GM19023 (cell line): ENCODE results near the gene IGSF9B.

ENCODE experiments used
- ATAC-seq: cut with Tn5 transposase; IDR thresholded peaks from one replicate; pipeline ENCODE4 v1.9.1; 2021; ENCODE audit warnings: mild to moderate bottlenecking, moderate library complexity; ENCODE audit not compliant: unreplicated experiment

IGSF9B gene

GRCh38 chr11:133985981-133986944, 29.5 kb upstream of the IGSF9B start:
- ATAC-seq = no peak

DNA sequence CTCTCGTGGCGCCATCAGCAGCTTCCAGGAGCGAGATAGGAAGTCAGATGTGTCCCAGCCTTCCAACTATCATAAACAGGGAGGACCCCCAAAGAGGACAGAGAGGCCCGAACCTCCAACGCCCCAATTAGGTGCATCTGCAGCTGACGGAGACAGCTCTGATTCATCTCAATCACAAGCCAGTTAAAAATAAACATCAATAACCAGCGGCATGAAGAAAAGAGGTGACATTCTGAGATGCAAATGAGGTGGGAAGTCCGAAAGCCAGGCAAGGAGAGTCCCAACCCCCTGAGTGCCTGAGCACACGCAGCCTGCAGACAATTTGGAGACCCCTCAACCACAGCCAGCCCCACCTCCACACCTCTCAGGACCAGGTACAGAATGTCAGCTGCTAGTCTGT, 28.1 kb upstream of the IGSF9B start:
- ATAC-seq = no peak

- no peak for ATAC-seq
Measured at GRCh38 chr11:133983660-133984316, 27.0 kb upstream of the IGSF9B start.

DNA sequence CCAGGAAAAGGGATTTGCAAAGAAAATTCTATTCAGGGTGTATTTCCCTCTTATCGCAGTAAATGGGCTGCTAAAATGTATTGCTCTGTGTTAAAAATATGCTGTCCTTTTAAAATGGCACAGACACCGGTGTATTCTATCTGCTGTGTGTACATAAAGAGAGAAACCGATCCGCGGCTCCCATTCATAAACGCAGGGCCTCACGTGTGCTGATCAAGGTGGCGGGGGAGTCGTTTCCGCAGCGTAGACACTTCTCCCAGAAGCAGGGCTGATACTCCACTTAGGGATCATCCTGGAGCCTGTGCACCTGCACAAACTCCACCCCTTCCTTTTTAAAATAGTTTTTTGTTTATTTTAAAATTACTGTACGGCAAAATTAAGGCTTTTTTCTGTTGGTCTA, 26.1 kb upstream of the IGSF9B start:
- ATAC-seq = no peak

GRCh38 chr11:133982151-133982550, 25.4 kb upstream of the IGSF9B start:
- ATAC-seq = no peak

DNA sequence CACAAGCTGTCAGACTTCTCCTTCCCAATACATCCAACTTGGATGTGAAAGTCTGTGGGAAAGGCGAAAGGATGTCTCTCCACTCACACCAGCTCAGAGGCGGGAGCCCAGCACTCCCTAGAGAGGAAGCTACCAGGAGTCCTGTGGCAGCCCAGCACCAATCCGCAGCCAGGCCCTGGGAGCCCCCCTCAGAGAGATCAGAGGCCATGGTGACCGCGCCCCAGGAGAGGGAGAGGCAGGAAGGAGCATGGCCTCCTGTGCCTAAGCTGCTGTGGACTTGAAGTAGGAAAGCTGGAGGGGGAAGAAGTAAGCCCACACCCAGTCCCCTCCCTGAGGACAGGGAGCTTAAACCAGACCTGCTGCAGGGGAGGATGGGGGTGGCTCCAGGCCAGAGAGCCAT, 24.4 kb upstream of the IGSF9B start:
- no peak for ATAC-seq

DNA sequence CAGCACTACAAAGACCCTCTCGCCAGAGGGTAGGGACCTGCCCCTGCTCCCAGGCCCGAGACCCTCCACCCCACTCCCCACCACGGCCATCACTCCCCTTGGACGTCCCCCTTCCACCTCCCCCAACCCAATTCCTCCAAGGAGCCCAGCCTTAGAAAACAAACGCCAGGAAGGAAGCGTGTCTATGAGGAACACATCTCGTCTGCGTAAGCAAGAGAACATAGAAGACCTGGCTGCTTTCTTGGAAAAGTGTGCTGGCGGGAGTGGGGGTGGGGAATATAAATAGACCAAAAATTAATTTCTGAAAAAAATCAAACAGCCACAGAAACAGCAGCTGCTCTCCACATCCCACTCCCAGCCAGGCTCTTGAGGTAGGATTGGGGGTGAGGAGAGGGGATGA, 23.9 kb upstream of the IGSF9B start:
- ATAC-seq = no peak

- no peak for ATAC-seq
Measured at GRCh38 chr11:133978794-133979193, 22.0 kb upstream of the IGSF9B start.

DNA sequence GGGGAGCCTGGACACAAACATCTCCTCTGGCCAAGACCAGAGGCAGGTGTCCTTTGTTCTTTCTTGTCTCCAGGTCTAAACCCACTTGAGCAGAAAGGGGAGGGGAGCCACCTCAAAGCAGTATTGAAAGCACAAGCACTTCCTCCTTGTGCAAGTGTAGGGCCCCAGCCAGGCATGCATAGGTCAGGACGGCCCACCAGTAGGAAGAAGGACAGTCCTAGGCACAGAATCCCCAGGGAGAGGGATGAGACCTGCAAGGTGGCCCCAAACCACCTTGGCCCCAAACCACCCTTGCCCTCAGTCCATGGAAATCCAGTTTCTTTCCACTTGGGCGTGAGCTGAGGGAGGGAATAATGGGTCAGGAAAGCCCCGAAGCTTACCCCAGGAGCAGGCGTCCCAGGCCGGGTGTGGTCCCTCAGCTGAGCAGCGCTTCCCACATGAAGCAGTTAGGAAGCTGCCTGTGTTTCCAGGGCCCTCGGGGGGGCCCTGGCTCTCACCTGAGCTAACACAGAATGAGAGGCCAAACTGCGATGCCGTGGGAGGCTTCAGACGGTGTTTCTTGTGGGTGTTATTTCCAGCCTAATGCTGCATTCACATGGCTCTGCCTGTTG, 20.4 kb upstream of the IGSF9B start:
- ATAC-seq = peak; percentile 95

GRCh38 chr11:133975488-133975849, 18.7 kb upstream of the IGSF9B start:
- no peak for ATAC-seq

- ATAC-seq = no peak
Measured at GRCh38 chr11:133974836-133975487, 18.2 kb upstream of the IGSF9B start.

GRCh38 chr11:133971881-133972280, 15.1 kb upstream of the IGSF9B start:
- no peak for ATAC-seq

DNA sequence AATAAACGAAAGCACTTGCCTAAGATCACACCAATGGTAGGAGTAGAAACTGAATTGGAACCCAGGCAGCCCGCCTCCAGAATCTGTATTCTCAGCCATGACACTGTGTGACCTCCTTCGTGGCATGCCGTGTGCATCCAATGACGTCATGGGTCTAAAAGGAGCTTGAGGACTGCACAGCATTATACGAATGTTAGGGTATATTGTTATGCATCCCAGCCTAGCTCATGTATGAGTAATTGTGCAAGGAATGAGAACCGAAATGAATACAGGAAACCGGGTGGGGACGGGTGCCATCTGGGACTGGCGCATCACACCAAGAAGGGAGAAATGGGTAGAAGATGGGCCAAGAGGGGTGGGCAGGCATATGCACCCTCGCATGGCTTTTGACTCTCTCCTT, 12.3 kb upstream of the IGSF9B start:
- ATAC-seq = no peak

DNA sequence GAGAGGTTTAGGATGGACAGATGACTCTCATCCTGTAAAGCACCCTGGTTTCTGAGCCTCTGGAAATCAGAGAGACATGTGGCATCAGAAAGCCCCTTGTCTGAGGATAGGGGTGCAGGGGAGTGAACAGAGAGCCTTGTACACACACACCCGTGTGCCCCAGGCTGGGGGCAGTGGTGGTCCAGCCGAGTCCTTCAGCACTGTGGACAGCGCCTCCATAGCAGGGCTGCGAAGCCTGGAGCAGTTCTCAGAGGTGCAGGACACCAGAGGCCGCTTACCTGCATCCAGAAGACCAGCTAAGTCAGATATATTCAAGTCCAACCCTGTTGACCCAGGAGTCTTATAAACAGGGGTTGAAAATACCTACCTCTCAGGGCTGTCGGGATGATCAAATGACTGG, 11.5 kb upstream of the IGSF9B start:
- ATAC-seq = no peak

GRCh38 chr11:133967599-133968238, 11.0 kb upstream of the IGSF9B start:
- no peak for ATAC-seq

DNA sequence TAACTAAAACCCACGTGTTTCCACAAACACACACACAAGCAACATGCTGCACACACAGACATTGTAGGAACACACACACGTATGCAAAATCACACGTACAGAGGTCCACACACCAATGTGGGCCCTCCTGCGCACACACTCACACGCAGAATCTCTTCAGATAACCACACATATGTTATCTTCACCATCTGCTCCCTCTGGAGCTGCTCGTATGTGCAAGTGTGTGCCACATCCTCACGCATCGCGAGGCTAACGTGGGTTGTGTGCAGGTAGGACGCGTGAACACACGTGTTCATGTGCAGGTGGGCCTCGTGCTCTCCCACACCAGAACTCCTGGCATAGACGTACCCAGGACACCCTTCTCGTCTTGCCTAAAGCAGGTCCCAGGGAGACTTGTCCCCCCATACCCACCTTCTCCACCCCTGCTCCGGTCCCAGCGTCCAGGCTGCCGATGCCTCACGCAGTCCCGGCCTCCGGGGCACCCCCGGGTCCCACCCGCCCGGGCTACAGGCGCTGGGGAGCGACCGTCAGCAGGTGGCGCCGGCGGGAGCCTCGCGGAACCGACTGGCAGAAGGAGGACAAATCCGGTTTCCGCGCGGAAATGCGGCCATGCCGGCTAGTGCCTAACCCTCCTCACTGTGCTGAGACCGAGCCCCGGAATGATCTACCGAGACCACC, 10.3 kb upstream of the IGSF9B start:
- no peak for ATAC-seq

DNA sequence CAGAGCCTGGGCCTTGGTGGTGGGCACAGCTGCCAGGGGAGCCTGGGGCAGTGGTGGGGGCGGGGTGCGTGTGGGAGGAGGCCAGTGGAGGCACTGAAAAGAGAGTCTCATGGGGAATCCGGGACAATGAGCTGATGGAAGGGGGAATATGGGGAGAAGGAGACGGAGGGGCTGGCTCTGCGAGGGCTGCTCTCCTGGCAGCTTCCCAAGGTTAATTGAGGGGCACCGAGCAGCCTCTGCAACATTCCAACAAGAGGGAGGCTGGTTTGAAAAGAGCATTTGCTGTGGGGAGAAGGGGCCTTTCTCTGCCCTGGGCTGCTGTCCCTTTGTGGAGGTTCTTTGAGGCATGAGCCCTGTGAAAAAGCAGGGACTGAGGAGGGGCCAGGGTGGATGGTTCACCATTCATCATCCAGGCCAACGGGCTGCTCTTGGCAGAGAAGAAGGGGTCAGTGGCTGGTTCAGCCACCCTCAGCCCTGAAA, 9.4 kb upstream of the IGSF9B start:
- no peak for ATAC-seq

DNA sequence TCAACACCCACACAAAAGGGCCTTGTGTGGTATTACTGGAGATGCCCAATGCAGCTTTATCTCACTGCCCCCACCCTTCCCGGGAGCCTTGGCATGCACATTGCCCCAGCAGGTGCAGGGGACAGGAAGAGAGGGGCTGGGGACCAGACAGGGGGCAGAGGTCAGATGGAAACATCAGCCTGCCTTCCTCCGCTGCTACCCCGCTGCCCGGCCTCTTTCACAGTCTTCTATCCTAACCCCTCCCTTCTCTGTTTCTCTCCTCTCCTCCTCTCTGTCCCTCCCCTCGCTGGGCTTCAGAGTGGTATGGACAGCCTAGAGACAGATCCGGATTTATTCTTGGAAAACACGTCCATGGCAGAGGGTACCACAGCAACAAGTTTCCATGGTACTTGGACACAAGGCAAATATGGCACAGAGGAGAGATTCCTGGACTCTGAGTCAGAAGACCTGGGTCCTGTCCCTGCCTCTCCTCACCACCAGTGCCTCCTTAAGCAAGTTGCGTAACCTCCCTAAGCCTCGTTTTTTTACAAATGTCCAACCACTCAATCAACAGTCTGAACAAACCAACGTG, 8.3 kb upstream of the IGSF9B start:
- ATAC-seq = no peak

DNA sequence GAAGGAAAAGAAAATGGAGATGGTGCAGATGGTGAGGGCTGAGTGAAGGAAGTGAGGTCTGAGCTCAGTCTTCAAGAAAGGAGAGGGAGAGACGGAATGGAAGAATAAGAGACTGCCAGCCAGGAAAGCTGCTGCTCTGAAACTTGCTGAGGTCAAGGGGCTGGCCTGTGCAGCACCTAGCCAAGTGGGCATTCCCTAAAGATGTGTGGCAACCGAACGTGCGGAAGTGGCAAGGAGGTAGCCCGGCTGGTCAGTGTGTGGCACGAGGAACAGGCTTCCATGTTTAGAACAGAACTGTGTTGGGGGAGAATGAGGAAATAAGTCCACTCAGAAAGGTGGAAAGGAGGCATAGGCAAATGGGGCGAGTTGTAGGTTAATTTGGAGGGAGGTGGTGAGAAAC, 7.6 kb upstream of the IGSF9B start:
- no peak for ATAC-seq

GRCh38 chr11:133961890-133962289, 5.1 kb upstream of the IGSF9B start:
- no peak for ATAC-seq
